DOHH2 (cell line): ENCODE measurements around the gene SPATA31D4.

Experiments
- H3F3A ChIP-seq: fragments of 200-600 bp; sonication (generic), shearing (Covaris generic); 2 replicates; pipeline ENCODE4 v1.6.0; 2016; ENCODE audit warnings: antibody characterized with exemption, mild to moderate bottlenecking; ENCODE audit not compliant: control insufficient read depth, insufficient read depth
- H3K27ac ChIP-seq: fragments of 200-600 bp; sonication (generic); 2 replicates; pipeline ENCODE4 v1.5.1; 2014; ENCODE audit warnings: low read depth, mild to moderate bottlenecking, low read length, moderate library complexity
- H3K27me3 ChIP-seq: fragments of 200-600 bp; sonication (generic); 2 replicates; pipeline ENCODE4 v1.6.1; 2014; ENCODE audit warnings: mild to moderate bottlenecking, low read length, mixed read lengths; ENCODE audit not compliant: control insufficient read depth
- H3K36me3 ChIP-seq: fragments of 200-600 bp; sonication (generic); 2 replicates; pipeline ENCODE4 v1.6.1; 2014; ENCODE audit warnings: mild to moderate bottlenecking, low read length, moderate library complexity, mixed read lengths; ENCODE audit not compliant: control insufficient read depth
- H3K4me1 ChIP-seq: fragments of 200-600 bp; sonication (generic); 2 replicates; pipeline ENCODE4 v1.6.1; 2014; ENCODE audit warnings: mild to moderate bottlenecking, low read length, mixed read lengths; ENCODE audit not compliant: control insufficient read depth
- H3K4me2 ChIP-seq: fragments of 200-600 bp; sonication (generic); 2 replicates; pipeline ENCODE4 v1.6.0; 2014; ENCODE audit warnings: mild to moderate bottlenecking, low read length, moderate library complexity
- H3K4me3 ChIP-seq: fragments of 200-600 bp; sonication (generic); 2 replicates; pipeline ENCODE4 v1.5.1; 2014; ENCODE audit warnings: mild to moderate bottlenecking, low read length, mixed read lengths
- H3K79me2 ChIP-seq: fragments of 200-600 bp; sonication (generic); 2 replicates; pipeline ENCODE4 v1.6.1; 2014; ENCODE audit warnings: mild to moderate bottlenecking, low read length, mixed read lengths; ENCODE audit not compliant: control insufficient read depth
- H3K9me2 ChIP-seq: fragments of 200-600 bp; sonication (generic); replicated peaks from 2 replicates; pipeline ENCODE4 v1.6.1; 2014; ENCODE audit warnings: mild to moderate bottlenecking, low read length, mixed read lengths; ENCODE audit not compliant: control insufficient read depth
- H3K9me3 ChIP-seq: fragments of 200-600 bp; sonication (generic); 2 replicates; pipeline ENCODE4 v1.6.1; 2014; ENCODE audit warnings: antibody characterized with exemption, low read length, mixed read lengths; ENCODE audit not compliant: control insufficient read depth, insufficient read depth
- H4K20me1 ChIP-seq: fragments of 200-600 bp; sonication (generic); 2 replicates; pipeline ENCODE4 v1.6.0; 2014; ENCODE audit warnings: low read depth, mild to moderate bottlenecking, antibody characterized with exemption, low read length, moderate library complexity; ENCODE audit not compliant: control insufficient read depth, insufficient read depth
- EZH2phosphoT487 ChIP-seq: fragments of 200-600 bp; sonication (generic); IDR thresholded peaks from 2 replicates; pipeline ENCODE4 v1.6.1; 2017; ENCODE audit warnings: borderline replicate concordance, mild to moderate bottlenecking, antibody characterized with exemption, low read length, moderate library complexity, mixed read lengths
- TF ChIP-seq, protein P1 (sequence below): fragments of 200-600 bp; sonication (generic); IDR thresholded peaks from one replicate; pipeline ENCODE4 v1.5.1; 2014; ENCODE audit warnings: antibody characterized with exemption, mild to moderate bottlenecking, low read depth, low read length; ENCODE audit not compliant: poor library complexity, severe bottlenecking

The SPATA31D4 gene

DNA sequence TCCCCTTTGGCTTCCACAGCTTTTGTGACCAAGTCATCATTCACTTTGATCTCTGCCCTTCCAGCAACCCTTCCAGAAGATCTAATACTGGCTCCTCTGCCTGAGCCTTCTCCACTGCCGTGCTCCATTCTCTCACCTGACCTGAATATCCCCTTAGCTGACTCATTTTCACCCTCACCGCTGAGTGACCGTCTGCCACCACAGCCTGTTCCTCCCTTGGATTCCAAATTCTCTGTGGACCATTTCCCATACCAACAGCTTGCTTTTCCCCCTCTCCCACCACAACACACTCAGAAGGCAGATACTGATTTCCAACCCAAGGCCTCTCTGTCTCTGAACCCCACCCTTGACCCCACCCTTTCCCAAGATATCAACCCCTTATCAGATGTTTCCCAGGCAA is 39.8 kb downstream of the SPATA31D4 start:
- H3F3A ChIP-seq: no peaks in the 10 kb centered on the region
- TF ChIP-seq, protein P1, sequence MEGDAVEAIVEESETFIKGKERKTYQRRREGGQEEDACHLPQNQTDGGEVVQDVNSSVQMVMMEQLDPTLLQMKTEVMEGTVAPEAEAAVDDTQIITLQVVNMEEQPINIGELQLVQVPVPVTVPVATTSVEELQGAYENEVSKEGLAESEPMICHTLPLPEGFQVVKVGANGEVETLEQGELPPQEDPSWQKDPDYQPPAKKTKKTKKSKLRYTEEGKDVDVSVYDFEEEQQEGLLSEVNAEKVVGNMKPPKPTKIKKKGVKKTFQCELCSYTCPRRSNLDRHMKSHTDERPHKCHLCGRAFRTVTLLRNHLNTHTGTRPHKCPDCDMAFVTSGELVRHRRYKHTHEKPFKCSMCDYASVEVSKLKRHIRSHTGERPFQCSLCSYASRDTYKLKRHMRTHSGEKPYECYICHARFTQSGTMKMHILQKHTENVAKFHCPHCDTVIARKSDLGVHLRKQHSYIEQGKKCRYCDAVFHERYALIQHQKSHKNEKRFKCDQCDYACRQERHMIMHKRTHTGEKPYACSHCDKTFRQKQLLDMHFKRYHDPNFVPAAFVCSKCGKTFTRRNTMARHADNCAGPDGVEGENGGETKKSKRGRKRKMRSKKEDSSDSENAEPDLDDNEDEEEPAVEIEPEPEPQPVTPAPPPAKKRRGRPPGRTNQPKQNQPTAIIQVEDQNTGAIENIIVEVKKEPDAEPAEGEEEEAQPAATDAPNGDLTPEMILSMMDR: no peak
- no peak for TF ChIP-seq EZH2phosphoT487

DNA sequence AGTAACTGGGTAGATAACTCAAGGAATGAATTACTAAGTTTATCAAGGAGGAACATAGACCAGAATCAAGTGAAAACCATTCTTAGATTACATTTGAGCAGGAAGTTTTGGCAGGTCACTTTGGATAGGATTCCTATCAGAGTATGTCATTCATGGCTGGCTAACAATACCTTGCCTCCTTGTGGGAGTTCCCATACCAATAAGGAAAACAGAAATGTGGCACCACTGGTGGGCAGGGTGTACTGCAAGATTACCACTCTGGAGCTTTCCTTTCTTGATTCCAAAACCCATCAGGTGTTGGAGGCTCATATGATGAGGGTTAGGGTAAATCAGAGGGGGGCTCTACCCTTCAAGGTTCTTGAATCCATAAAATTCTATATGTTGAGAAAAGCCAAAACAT is 41.7 kb downstream of the SPATA31D4 start:
- Histone ChIP-seq H3K4me1 (no peaks in the 10 kb centered on the region), H3K9me2 (no peaks in the 10 kb centered on the region), H3K27ac (no peak overlapping the region)

More for the DNA sequence above, 39.8 kb downstream of the SPATA31D4 start:
- Histone ChIP-seq H3K4me1 (no peaks in the 10 kb centered on the region), H4K20me1 (no peaks in the 10 kb centered on the region), H3K4me3 (no peak overlapping the region), H3K9me3 (no peaks in the 10 kb centered on the region), H3K27me3 (no peaks in the 10 kb centered on the region), H3K27ac (no peak overlapping the region), H3K9me2 (no peaks in the 10 kb centered on the region), H3K36me3 (no peaks in the 10 kb centered on the region), H3K79me2 (no peaks in the 10 kb centered on the region), H3K4me2 (no peak overlapping the region)

DNA sequence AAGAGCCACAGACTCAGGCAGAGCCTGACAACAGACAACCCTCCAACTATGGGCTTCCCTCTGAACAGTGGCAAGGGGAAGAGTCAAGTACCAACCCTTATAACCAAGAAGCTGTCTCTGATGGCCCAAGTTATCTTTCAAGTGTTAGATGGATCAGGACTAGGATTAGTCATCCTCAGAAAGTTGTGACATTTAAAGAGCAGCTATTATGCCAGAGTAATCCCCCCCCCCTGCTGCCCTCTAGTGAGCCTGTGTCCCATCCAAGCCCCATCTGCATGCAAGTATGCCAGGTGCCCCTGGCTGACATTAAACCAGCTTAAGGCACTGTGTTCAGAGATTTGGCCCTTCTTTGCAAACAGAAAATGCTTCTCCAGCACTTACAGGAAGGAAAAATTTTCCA is 43.5 kb downstream of the SPATA31D4 start:
- H3K9me2 ChIP-seq: no peaks in the 10 kb centered on the region
- no peaks in the 10 kb centered on the region for H3K27me3 ChIP-seq
- no peak overlapping the region for H3K4me3 ChIP-seq
- no peaks in the 10 kb centered on the region for H3K4me1 ChIP-seq
- H3K9me3 ChIP-seq: no peaks in the 10 kb centered on the region
- H3K27ac ChIP-seq: no peak overlapping the region
- H3K36me3 ChIP-seq: no peaks in the 10 kb centered on the region
- TF ChIP-seq, protein P1: no peak
- no peak for TF ChIP-seq EZH2phosphoT487
- H3F3A ChIP-seq: no peaks in the 10 kb centered on the region
- H3K4me2 ChIP-seq: no peak overlapping the region
- no peaks in the 10 kb centered on the region for H3K79me2 ChIP-seq
- H4K20me1 ChIP-seq: no peaks in the 10 kb centered on the region

More for the DNA sequence above, 41.7 kb downstream of the SPATA31D4 start:
- no peaks in the 10 kb centered on the region for H3K36me3 ChIP-seq
- H3F3A ChIP-seq: no peaks in the 10 kb centered on the region
- H3K9me3 ChIP-seq: no peaks in the 10 kb centered on the region
- no peaks in the 10 kb centered on the region for H4K20me1 ChIP-seq
- no peaks in the 10 kb centered on the region for H3K27me3 ChIP-seq
- no peak overlapping the region for H3K4me2 ChIP-seq
- no peak overlapping the region for H3K4me3 ChIP-seq
- TF ChIP-seq, protein P1: no peak
- TF ChIP-seq EZH2phosphoT487: no peak
- H3K79me2 ChIP-seq: no peaks in the 10 kb centered on the region
